H1 (cell line): ENCODE results near the gene RPGR. TPM values are rescaled to one million over a fixed set of nuclear protein-coding genes. Genes with fewer than 3 reads are reported as not detected.

Experiments
- CTCF ChIA-PET: fragments of 300-600 bp; sonication (Branson Sonifier 250); formaldehyde crosslinking; loops from one replicate; lab custom pipeline; 2021; ENCODE audit not compliant: partially characterized antibody; lab: Charles Lee
- POLR2A ChIA-PET: fragments of 300-600 bp; sonication (Branson Sonifier 250); formaldehyde crosslinking; loops from one replicate; lab custom pipeline; 2021; ENCODE audit warnings: inconsistent platforms; ENCODE audit not compliant: partially characterized antibody; lab: Charles Lee
- DNase-seq, 2 experiments: peaks; one replicate each; pipeline versions ENCODE4 v3.0.0 to v3.0.0-alpha.2; 2010 to 2022; ENCODE audit warnings: low spot score in 2 of 2, low read depth in 1 of 2, mixed read lengths in 1 of 2
- FAIRE-seq: peaks from 2 replicates; lab custom pipeline; 2011; peaks lifted over from hg19 to GRCh38; lab: Jason Lieb, UNC
- H2AFZ ChIP-seq: 2 replicates; pipeline ENCODE4 v1.8.1; 2012; ENCODE audit warnings: low read length, inconsistent platforms
- H2AK5ac ChIP-seq: 2 replicates; pipeline ENCODE4 v1.6.1; 2013; ENCODE audit warnings: low read depth, low read length
- H2BK120ac ChIP-seq: replicated peaks from 2 replicates; pipeline ENCODE3; 2013; ENCODE audit warnings: low read depth, low read length, inconsistent platforms
- H2BK12ac ChIP-seq: 2 replicates; pipeline ENCODE4 v1.6.1; 2013; ENCODE audit warnings: low read depth, low read length
- H2BK15ac ChIP-seq: 2 replicates; pipeline ENCODE4 v1.6.1; 2013; ENCODE audit warnings: low read length
- H2BK20ac ChIP-seq: 2 replicates; pipeline ENCODE4 v1.6.1; 2013; ENCODE audit warnings: low read length
- H2BK5ac ChIP-seq: 2 replicates; pipeline ENCODE4 v1.6.1; 2013; ENCODE audit warnings: low read depth, low read length
- H3K14ac ChIP-seq: 2 replicates; pipeline ENCODE4 v1.6.1; 2013; ENCODE audit warnings: inconsistent platforms; ENCODE audit not compliant: insufficient read length
- H3K18ac ChIP-seq: 2 replicates; pipeline ENCODE4 v1.6.1; 2013; ENCODE audit warnings: low read length; ENCODE audit errors: extremely low read depth
- H3K23ac ChIP-seq: 2 replicates; pipeline ENCODE4 v1.6.1; 2013; ENCODE audit warnings: inconsistent platforms; ENCODE audit not compliant: insufficient read length
- H3K23me2 ChIP-seq: 2 replicates; pipeline ENCODE4 v1.6.1; 2013; ENCODE audit warnings: low read depth, low read length
- H3K27ac ChIP-seq: 2 replicates; pipeline ENCODE4 v1.6.1; 2011; ENCODE audit warnings: low read depth, low read length, inconsistent platforms
- H3K27me3 ChIP-seq, 4 experiments: replicated peaks in 1 of 4; 1 replicate in 1 of 4; 2 replicates in 3 of 4; pipeline versions ENCODE4 v1.6.1 to v1.8.1; 2011 to 2013; ENCODE audit warnings: low read length in 3 of 4, mild to moderate bottlenecking in 3 of 4, inconsistent platforms in 2 of 4, mixed read lengths in 2 of 4, moderate library complexity in 1 of 4; ENCODE audit not compliant: control insufficient read depth in 3 of 4, insufficient read depth in 3 of 4; ENCODE audit errors: extremely low read depth in 1 of 4
- H3K36me3 ChIP-seq, 4 experiments: 2 replicates each; pipeline versions ENCODE4 v1.6.1 to v1.8.1; 2011 to 2013; ENCODE audit warnings: mild to moderate bottlenecking in 4 of 4, low read length in 3 of 4, moderate library complexity in 2 of 4, control low read depth in 1 of 4, inconsistent platforms in 1 of 4; ENCODE audit not compliant: insufficient read depth in 4 of 4, control insufficient read depth in 2 of 4
- H3K4ac ChIP-seq: replicated peaks from 2 replicates; pipeline ENCODE3; 2013; ENCODE audit warnings: low read length, low read depth, mixed read lengths, inconsistent platforms; ENCODE audit not compliant: insufficient read length
- H3K4me1 ChIP-seq, 4 experiments: replicated peaks in 1 of 4; 1 replicate in 1 of 4; 2 replicates in 3 of 4; pipeline versions ENCODE4 v1.6.1 to v1.8.1; 2011 to 2013; ENCODE audit warnings: low read length in 3 of 4, inconsistent platforms in 2 of 4, mixed read lengths in 1 of 4; ENCODE audit not compliant: insufficient read depth in 4 of 4, control insufficient read depth in 3 of 4
- H3K4me2 ChIP-seq, 2 experiments: 2 replicates each; pipeline versions ENCODE4 v1.6.1 to v1.8.1; 2011 to 2013; ENCODE audit warnings: low read depth in 2 of 2, low read length in 2 of 2, control low read depth in 1 of 2, inconsistent platforms in 1 of 2, mild to moderate bottlenecking in 1 of 2; ENCODE audit not compliant: insufficient read depth in 1 of 2
- H3K4me3 ChIP-seq, 4 experiments: fragments of 200-600, 300-600 bp in 1 of 4; sonication (generic), shearing (Covaris generic), sonication (Bioruptor Twin) in 1 of 4; 2 replicates each; pipeline versions ENCODE4 v1.5.1 to v1.8.1; 2011 to 2016; ENCODE audit warnings: low read length in 4 of 4, low read depth in 3 of 4, control low read depth in 2 of 4, inconsistent platforms in 2 of 4, mild to moderate bottlenecking in 2 of 4, mixed read lengths in 1 of 4, moderate library complexity in 1 of 4; ENCODE audit not compliant: insufficient read depth in 2 of 4; ENCODE audit errors: extremely low read depth in 1 of 4
- H3K56ac ChIP-seq: replicated peaks from 2 replicates; pipeline ENCODE3; 2013; ENCODE audit warnings: low read depth, mild to moderate bottlenecking, mixed read lengths, low read length, inconsistent platforms; ENCODE audit not compliant: insufficient read length
- H3K79me1 ChIP-seq: 2 replicates; pipeline ENCODE4 v1.6.1; 2013; ENCODE audit warnings: low read depth, low read length, control low read depth
- H3K79me2 ChIP-seq, 2 experiments: 2 replicates each; pipeline versions ENCODE4 v1.6.1 to v1.8.1; 2012 to 2013; ENCODE audit warnings: low read length in 2 of 2, mild to moderate bottlenecking in 2 of 2, inconsistent platforms in 1 of 2; ENCODE audit not compliant: insufficient read depth in 2 of 2, control insufficient read depth in 1 of 2
- H3K9ac ChIP-seq, 4 experiments: replicated peaks in 1 of 4; 1 replicate in 1 of 4; 2 replicates in 3 of 4; pipeline versions ENCODE4 v1.6.1 to v1.8.1; 2011 to 2013; ENCODE audit warnings: low read depth in 3 of 4, low read length in 3 of 4, control low read depth in 2 of 4, mild to moderate bottlenecking in 2 of 4, moderate library complexity in 2 of 4, inconsistent platforms in 1 of 4; ENCODE audit errors: extremely low read depth in 1 of 4
- H3K9me3 ChIP-seq, 2 experiments: 2 replicates each; pipeline versions ENCODE4 v1.6.1 to v1.8.1; 2012 to 2013; ENCODE audit warnings: mild to moderate bottlenecking in 2 of 2, moderate library complexity in 2 of 2, control low read depth in 1 of 2, inconsistent platforms in 1 of 2, low read depth in 1 of 2, low read length in 1 of 2, mixed read lengths in 1 of 2; ENCODE audit not compliant: insufficient read depth in 2 of 2
- H4K20me1 ChIP-seq, 2 experiments: replicated peaks in 1 of 2; 2 replicates each; pipeline versions ENCODE3 to v1.8.1; 2011 to 2013; ENCODE audit warnings: inconsistent platforms in 2 of 2, low read length in 2 of 2, mild to moderate bottlenecking in 1 of 2; ENCODE audit not compliant: insufficient read depth in 2 of 2, control insufficient read depth in 1 of 2
- H4K5ac ChIP-seq: 2 replicates; pipeline ENCODE4 v1.6.1; 2013; ENCODE audit warnings: low read length, low read depth, mixed read lengths, inconsistent platforms; ENCODE audit not compliant: insufficient read length
- H4K8ac ChIP-seq: 2 replicates; pipeline ENCODE4 v1.8.0; 2013; ENCODE audit warnings: mild to moderate bottlenecking, moderate library complexity, low read length, inconsistent platforms; ENCODE audit not compliant: insufficient read depth; ENCODE audit errors: extremely low read depth
- H4K91ac ChIP-seq: replicated peaks from 2 replicates; pipeline ENCODE3; 2013; ENCODE audit warnings: low read length, mixed read lengths, inconsistent platforms; ENCODE audit not compliant: insufficient read length
- EZH2 ChIP-seq: fragments of 200-600 bp; sonication (generic); IDR thresholded peaks from 2 replicates; pipeline ENCODE4 v1.7.1; 2012; ENCODE audit warnings: low read depth, mild to moderate bottlenecking, moderate library complexity, low read length, inconsistent platforms; ENCODE audit not compliant: severe bottlenecking
- NRF1 ChIP-seq: IDR thresholded peaks from 2 replicates; pipeline ENCODE4 v1.6.1; 2011; ENCODE audit warnings: mild to moderate bottlenecking, low read depth, low read length, improper control_type of control experiment
- PHF8 ChIP-seq: fragments of 200-600 bp; sonication (generic); conservative IDR thresholded peaks from 2 replicates; pipeline ENCODE4 v1.7.1; 2012; ENCODE audit warnings: low read depth, mild to moderate bottlenecking, inconsistent platforms, low read length, moderate library complexity
- POU5F1 ChIP-seq: IDR thresholded peaks from 2 replicates; pipeline ENCODE4 v1.6.1; 2011; ENCODE audit warnings: low read depth, mild to moderate bottlenecking, low read length, moderate library complexity
- RXRA ChIP-seq: IDR thresholded peaks from 2 replicates; pipeline ENCODE4 v1.6.1; 2011; ENCODE audit warnings: low read depth, mild to moderate bottlenecking, low read length, moderate library complexity; ENCODE audit not compliant: insufficient read depth
- SAP30 ChIP-seq: fragments of 300-600 bp; sonication (generic); IDR thresholded peaks from 2 replicates; pipeline ENCODE4 v1.7.1; 2012; ENCODE audit warnings: low read length, moderate library complexity, mild to moderate bottlenecking, inconsistent platforms; ENCODE audit not compliant: insufficient read depth, insufficient replicate concordance
- TBP ChIP-seq: IDR thresholded peaks from 2 replicates; pipeline ENCODE4 v1.6.1; 2011; ENCODE audit warnings: low read depth, low read length, improper control_type of control experiment
- WGBS, 2 experiments: shearing (Covaris generic) in 1 of 2; methylation state at CpG; one replicate each; pipeline versions ENCODE4 v1.1.6 to v1.1.7; 2013 to 2015; ENCODE audit warnings: low lambda C conversion rate in 2 of 2, mixed read lengths in 2 of 2, inconsistent platforms in 1 of 2, low coverage in 1 of 2, missing lambda C conversion rate in 1 of 2; ENCODE audit not compliant: insufficient replicate concordance in 2 of 2, insufficient coverage in 1 of 2, insufficient read length in 1 of 2; ENCODE audit errors: extremely low coverage in 1 of 2, missing lambda C conversion rate in 1 of 2; 5-methylcytosine and 5-hydroxymethylcytosine counted together
- polyA plus RNA-seq, 7 experiments: library from polyadenylated mRNA; depleted of rRNA in 3 of 7; stranded (reverse) in 5 of 7; unstranded in 2 of 7; fragments of >200 nt in 5 of 7; fragments of 200-250 nt in 2 of 7; gene quantifications; 1 replicate in 5 of 7; 2 replicates in 1 of 7; 4 replicates in 1 of 7; pipeline versions ENCODE4 v1.2.1 to v1.2.3, GENCODE V29; 2011 to 2013; ENCODE audit warnings: missing spikeins in 2 of 7, mixed read lengths in 2 of 7
- total RNA-seq: library from RNA; stranded (reverse); fragmentation: NEBNext Ultra II Directional; extraction: Animal tissue kit (Norgen Biotek cat#: 25700); gene quantifications from 2 replicates; pipeline ENCODE4 v1.2.1, GENCODE V29; 2021

RPGR gene
- total and polyA plus RNA-seq, 2 of the 8 experiments (the other 6 are each of a cell fraction or from before 2014, with no cell fraction given), result 1.6 to 10.0 TPM

DNA sequence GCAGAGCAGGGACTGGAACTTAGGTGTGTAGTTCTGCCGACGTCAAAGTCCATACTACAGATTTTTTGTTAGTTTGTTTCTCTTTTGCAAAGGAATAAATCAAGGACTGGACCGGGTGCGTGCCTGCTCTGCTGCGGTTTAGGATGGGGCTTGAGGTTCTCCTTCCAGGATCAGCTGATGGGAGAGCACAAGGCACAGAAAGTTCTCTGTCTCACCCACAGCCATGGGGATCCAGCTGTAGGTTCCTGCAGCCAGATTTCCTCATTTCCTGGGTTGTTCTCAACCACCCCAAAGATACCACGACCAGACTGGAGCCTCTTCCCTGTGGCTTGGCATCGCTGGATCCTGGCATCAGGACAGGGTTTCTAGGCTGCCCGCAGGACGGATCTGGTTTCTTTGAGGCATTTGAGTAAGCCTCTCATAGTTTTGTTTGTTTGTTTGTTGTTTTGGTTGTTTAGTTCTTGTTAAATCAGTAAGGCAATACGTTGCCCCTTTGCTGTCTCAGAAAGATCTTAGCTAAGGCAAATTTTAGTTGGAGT, 105.8 kb downstream of the RPGR start:
- no peaks in the 10 kb centered on the region for H3K79me2 ChIP-seq
- no peaks in the 10 kb centered on the region for H4K20me1 ChIP-seq
- no peak for DNase-seq
- H3K27me3 ChIP-seq, result peaks cover 6 to 16% (median 14%) of the 10 kb centered on the region in 4 experiments
- H4K91ac ChIP-seq, result no peak overlapping the region
- no peak overlapping the region for H2BK12ac ChIP-seq
- H2BK5ac ChIP-seq, result no peak overlapping the region
- H3K18ac ChIP-seq, result no peak overlapping the region
- POLR2A ChIA-PET, result no interaction called here
- H2AFZ ChIP-seq, result peak overlapping the region; percentile 32; the same call in 1 of the 2 replicates
- H3K4ac ChIP-seq, result no peak overlapping the region
- no peak overlapping the region for H2BK15ac ChIP-seq
- H2AK5ac ChIP-seq, result no peak overlapping the region
- H3K23me2 ChIP-seq, result peaks cover 10% of the 10 kb centered on the region; the same call in 1 of the 2 replicates
- H3K4me3 ChIP-seq, result peak overlapping the region; percentile 45 to 65 (median 54); a peak in 6 of 8 replicates
- H3K36me3 ChIP-seq, result no peaks in the 10 kb centered on the region
- no peak overlapping the region for H3K56ac ChIP-seq
- peak overlapping the region; percentile 79 to 89 for H3K4me2 ChIP-seq
- no peak for FAIRE-seq
- no peaks in the 10 kb centered on the region for H3K9me3 ChIP-seq
- CTCF ChIA-PET, result interaction anchor here (0.7 to 2.6 kb wide), 5 partner anchors 15 to 60 kb away, joined by 3 to 6 read pairs (median 4); no protein-coding TSS in a partner anchor
- no peak overlapping the region for H3K14ac ChIP-seq
- H3K79me1 ChIP-seq, result no peaks in the 10 kb centered on the region
- H4K5ac ChIP-seq, result no peak overlapping the region
- H3K9ac ChIP-seq, result no peak overlapping the region
- H2BK120ac ChIP-seq, result no peak overlapping the region
- no peak overlapping the region for H4K8ac ChIP-seq
- no peak overlapping the region for H2BK20ac ChIP-seq
- no peak overlapping the region for H3K27ac ChIP-seq
- H3K23ac ChIP-seq, result no peak overlapping the region
- H3K4me1 ChIP-seq, result no peaks in the 10 kb centered on the region
- WGBS, 2 experiments, result 63% methylated on average over 10 of the region's 10 CpGs; no CpG with 5 or more reads in 1 of the 2 experiments
- TF ChIP-seq SAP30 (no peak), RXRA (no peak), POU5F1 (no peak), TBP (no peak), NRF1 (no peak), PHF8 (no peak), EZH2 (peak; percentile 33)
